ENCODE data around the gene LSR. TPM values are rescaled to one million over a fixed set of nuclear protein-coding genes. Genes with fewer than 3 reads are reported as not detected.

LSR gene
- total RNA-seq, 4 donors from 2014 or later = 2.5 to 11.4 (median 5.2) TPM

- Histone ChIP-seq H3K4me3 (no peak overlapping the region), H3K27ac (peak overlapping the region; percentile 39 to 79 (median 78)), H3K9me3 (no peaks in the 10 kb centered on the region), H3K4me1 (peaks cover 12 to 19% of the 10 kb centered on the region in 2 donors), H3K36me3 (no peaks in the 10 kb centered on the region), H3K27me3 (no peaks in the 10 kb centered on the region)
- ATAC-seq (no peak), DNase-seq (no peak)
- intact Hi-C loops (cut with DNase I; ENCODE audit: low total_unique reads) = no loop called here
- in situ Hi-C loops (cut with MboI; ENCODE audit: low sequenced_read_pairs in 4 of 4) = no loop called here
- TF ChIP-seq POLR2A (IDR thresholded peaks at IDR 0.05) (no peak), CTCF (IDR thresholded peaks at IDR 0.05 in 4 of 5, conservative IDR thresholded peaks at IDR 0.05 in 1 of 5) (no peak)
Observed at GRCh38 chr19:35212241-35212640, 36.6 kb upstream of the LSR start.

GRCh38 chr19:35213663-35214632 is 34.9 kb upstream of the LSR start:
- Histone ChIP-seq H3K36me3 (no peaks in the 10 kb centered on the region), H3K27ac (peak overlapping the region; percentile 65 to 79 (median 78)), H3K4me1 (peaks cover 12 to 19% of the 10 kb centered on the region in 2 donors), H3K4me3 (no peak overlapping the region), H3K9me3 (no peaks in the 10 kb centered on the region), H3K27me3 (no peaks in the 10 kb centered on the region)
- peak; percentile 62 to 66 for DNase-seq
- in situ Hi-C loops (cut with MboI; ENCODE audit: low sequenced_read_pairs in 4 of 4) (no loop called here), intact Hi-C loops (cut with DNase I; ENCODE audit: low total_unique reads) (loop anchor here (2.0 kb wide), 1 partner anchor 55 kb away; the partner anchor contains the start of gene USF2)
- TF ChIP-seq POLR2A (IDR thresholded peaks at IDR 0.05) = peak in 1 of 2 donors; percentile 42
- TF ChIP-seq CTCF (IDR thresholded peaks at IDR 0.05 in 4 of 5, conservative IDR thresholded peaks at IDR 0.05 in 1 of 5) = no peak
- ATAC-seq = peak; percentile 82 to 91

GRCh38 chr19:35214766-35215422 is 33.9 kb upstream of the LSR start:
- H3K27ac ChIP-seq = peak overlapping the region in 3 of 4 donors; percentile 78 to 79 (median 79)
- intact Hi-C loops (cut with DNase I; ENCODE audit: low total_unique reads) (loop anchor here (2.0 kb wide), 1 partner anchor 54 kb away; the partner anchor contains the start of gene USF2), in situ Hi-C loops (cut with MboI; ENCODE audit: low sequenced_read_pairs in 4 of 4) (no loop called here)
- DNase-seq (no peak), ATAC-seq (no peak)
- no peak overlapping the region for H3K4me3 ChIP-seq
- no peaks in the 10 kb centered on the region for H3K36me3 ChIP-seq
- H3K27me3 ChIP-seq = no peaks in the 10 kb centered on the region
- peaks cover 12 to 19% of the 10 kb centered on the region in 2 donors for H3K4me1 ChIP-seq
- TF ChIP-seq CTCF (IDR thresholded peaks at IDR 0.05 in 4 of 5, conservative IDR thresholded peaks at IDR 0.05 in 1 of 5) (no peak), POLR2A (IDR thresholded peaks at IDR 0.05) (no peak)
- no peaks in the 10 kb centered on the region for H3K9me3 ChIP-seq

GRCh38 chr19:35216016-35216832 is 32.6 kb upstream of the LSR start:
- no peak overlapping the region for H3K27ac ChIP-seq
- H3K36me3 ChIP-seq = no peaks in the 10 kb centered on the region
- peaks cover 12 to 19% of the 10 kb centered on the region in 2 donors for H3K4me1 ChIP-seq
- H3K27me3 ChIP-seq = no peaks in the 10 kb centered on the region
- intact Hi-C loops (cut with DNase I; ENCODE audit: low total_unique reads) = no loop called here
- H3K9me3 ChIP-seq = no peaks in the 10 kb centered on the region
- ATAC-seq (no peak), DNase-seq (no peak)
- TF ChIP-seq POLR2A (IDR thresholded peaks at IDR 0.05) (no peak), CTCF (IDR thresholded peaks at IDR 0.05 in 4 of 5, conservative IDR thresholded peaks at IDR 0.05 in 1 of 5) (no peak)
- in situ Hi-C loops (cut with MboI; ENCODE audit: low sequenced_read_pairs in 4 of 4) = no loop called here
- no peak overlapping the region for H3K4me3 ChIP-seq
